ENCODE results near the gene CD72.

DNA sequence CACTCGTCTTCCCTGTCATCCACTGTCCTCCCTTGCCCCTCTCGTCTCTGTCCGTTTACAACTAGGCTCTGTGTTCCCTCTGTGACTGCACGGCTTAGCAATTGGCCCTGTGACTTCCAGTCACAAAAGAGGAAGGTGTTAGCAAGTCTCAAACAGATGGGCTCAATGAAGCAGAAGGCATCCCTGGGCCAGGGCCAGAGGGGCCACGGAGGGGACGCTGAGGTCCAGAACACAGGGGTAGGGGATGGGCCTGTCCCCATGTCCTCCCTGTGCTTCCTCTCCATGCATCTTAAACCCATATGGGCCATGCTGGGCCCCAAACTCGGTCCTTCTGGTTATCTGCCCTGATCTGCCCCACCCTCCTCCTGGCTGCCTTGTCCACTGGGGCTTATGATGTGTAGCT lies at the start of gene CD72:
- TF ChIP-seq, protein P1, sequence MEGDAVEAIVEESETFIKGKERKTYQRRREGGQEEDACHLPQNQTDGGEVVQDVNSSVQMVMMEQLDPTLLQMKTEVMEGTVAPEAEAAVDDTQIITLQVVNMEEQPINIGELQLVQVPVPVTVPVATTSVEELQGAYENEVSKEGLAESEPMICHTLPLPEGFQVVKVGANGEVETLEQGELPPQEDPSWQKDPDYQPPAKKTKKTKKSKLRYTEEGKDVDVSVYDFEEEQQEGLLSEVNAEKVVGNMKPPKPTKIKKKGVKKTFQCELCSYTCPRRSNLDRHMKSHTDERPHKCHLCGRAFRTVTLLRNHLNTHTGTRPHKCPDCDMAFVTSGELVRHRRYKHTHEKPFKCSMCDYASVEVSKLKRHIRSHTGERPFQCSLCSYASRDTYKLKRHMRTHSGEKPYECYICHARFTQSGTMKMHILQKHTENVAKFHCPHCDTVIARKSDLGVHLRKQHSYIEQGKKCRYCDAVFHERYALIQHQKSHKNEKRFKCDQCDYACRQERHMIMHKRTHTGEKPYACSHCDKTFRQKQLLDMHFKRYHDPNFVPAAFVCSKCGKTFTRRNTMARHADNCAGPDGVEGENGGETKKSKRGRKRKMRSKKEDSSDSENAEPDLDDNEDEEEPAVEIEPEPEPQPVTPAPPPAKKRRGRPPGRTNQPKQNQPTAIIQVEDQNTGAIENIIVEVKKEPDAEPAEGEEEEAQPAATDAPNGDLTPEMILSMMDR (IDR thresholded peaks at IDR 0.05; ENCODE audit: low read depth, low read length), result no peak
- TF ChIP-seq MYC (IDR thresholded peaks at IDR 0.05; ENCODE audit: low read depth, low read length), result no peak
- no peak for TF ChIP-seq MAX (IDR thresholded peaks at IDR 0.05; ENCODE audit: low read depth, low read length)

Data from NB4 (cell line).